Measurements from ENCODE around the gene DACT3.

- no peak for TF ChIP-seq ZNF274 (IDR thresholded peaks at IDR 0.05; ENCODE audit: low read depth, low read length)
- TF ChIP-seq YY1 (IDR thresholded peaks at IDR 0.05; ENCODE audit: insufficient read depth, insufficient read length) = no peak
- no peak for TF ChIP-seq SUZ12 (IDR thresholded peaks at IDR 0.05; ENCODE audit: extremely low read depth, insufficient read depth, insufficient read length)
Measured at GRCh38 chr19:46608581-46609345, 52.2 kb downstream of the DACT3 start.
